Uterus (tissue), 4 donors: ENCODE data around the gene KRTAP4-7. TPM values are rescaled to one million over a fixed set of nuclear protein-coding genes. Genes with fewer than 3 reads are reported as not detected.
"Not testable (repeated sequence)": the region's sequence is repeated elsewhere in the genome, so short reads cannot be mapped to it uniquely, and the experiment has no call there.

Experiments
- DNase-seq, 2 donors: peaks; one replicate each; pipeline ENCODE4 v3.0.0-alpha.2; 2019 to 2020
- H3K27ac ChIP-seq, 2 donors: fragments of 200-600 bp; sonication (generic); 1 replicate in 1 of 2; 2 replicates in 1 of 2; pipeline ENCODE4 v1.5.1; 2016 to 2018
- H3K27me3 ChIP-seq, 2 donors: fragments of 200-600 bp; sonication (generic); one replicate each; pipeline ENCODE4 v1.5.1; 2018 to 2019; ENCODE audit warnings: control low read depth in 1 of 2
- H3K36me3 ChIP-seq, 2 donors: fragments of 200-600 bp; sonication (generic); one replicate each; pipeline ENCODE4 v1.5.1; 2019; ENCODE audit warnings: control low read depth in 1 of 2
- H3K4me1 ChIP-seq, 2 donors: fragments of 200-600 bp; sonication (generic); one replicate each; pipeline ENCODE4 v1.5.1; 2018 to 2019; ENCODE audit warnings: control low read depth in 1 of 2
- H3K4me3 ChIP-seq, 2 donors: fragments of 200-600 bp; sonication (generic); 1 replicate in 1 of 2; 2 replicates in 1 of 2; pipeline ENCODE4 v1.5.1; 2018 to 2019; ENCODE audit warnings: mild to moderate bottlenecking in 1 of 2
- H3K9me3 ChIP-seq, 2 donors: fragments of 200-600 bp; sonication (generic); one replicate each; pipeline ENCODE4 v1.5.1; 2019; ENCODE audit warnings: control low read depth in 1 of 2
- CTCF ChIP-seq, 4 experiments: fragments of 200-600 bp in 2 of 4; fragments of 450-650 bp in 2 of 4; sonication (generic) in 2 of 4; IDR thresholded peaks; one replicate each; pipeline ENCODE4 v1.5.1; 2016 to 2019; ENCODE audit warnings: antibody characterized with exemption in 4 of 4, mild to moderate bottlenecking in 2 of 4, moderate library complexity in 1 of 4
- POLR2A ChIP-seq, 2 donors: fragments of 450-650 bp; IDR thresholded peaks; one replicate each; pipeline ENCODE4 v1.6.1; 2016; ENCODE audit warnings: antibody characterized with exemption in 2 of 2, mild to moderate bottlenecking in 1 of 2, moderate library complexity in 1 of 2
- intact Hi-C: fragments of 100-400 bp; cut with DNase I; formaldehyde crosslinking; loops from one replicate; pipeline ENCODE4 v1.15.1; 2023; ENCODE audit warnings: low total_unique reads
- total RNA-seq, 4 donors: library from RNA; depleted of rRNA in 3 of 4; stranded (reverse); fragments of >200 nt in 3 of 4; gene quantifications; one replicate each; pipeline versions ENCODE4 v1.1.0 to v1.2.4, GENCODE V29; 2014 to 2023
- donor health status: DM: yes; HTN: yes; CAD: no.

KRTAP4-7 gene
- total RNA-seq, 4 donors from 2014 or later, result not detected

- H3K27ac ChIP-seq, result no peak overlapping the region
- intact Hi-C loops, result no loop called here
- DNase-seq, result no peak
- H3K9me3 ChIP-seq, result no peaks in the 10 kb centered on the region
- TF ChIP-seq POLR2A (IDR thresholded peaks at IDR 0.05), result no peak
- H3K4me1 ChIP-seq, result no peaks in the 10 kb centered on the region
- H3K4me3 ChIP-seq, result no peak overlapping the region
- no peaks in the 10 kb centered on the region for H3K36me3 ChIP-seq
- no peaks in the 10 kb centered on the region for H3K27me3 ChIP-seq
These were observed 12.1 kb downstream of the KRTAP4-7 start for GRCh38 chr17:41096055-41096454.

GRCh38 chr17:41098042-41098441 is 14.1 kb downstream of the KRTAP4-7 start, which contains the start of gene KRTAP4-8:
Gene KRTAP4-8, minus strand, starts transcription at chr17:41098142. Its CDS starts 58 bp downstream, at chr17:41098084.
- intact Hi-C loops, result no loop called here
- TF ChIP-seq CTCF (IDR thresholded peaks at IDR 0.05), result no peak
- TF ChIP-seq POLR2A (IDR thresholded peaks at IDR 0.05), result no peak
- no peak for DNase-seq
- Histone ChIP-seq H3K27ac (no peak within 1 kb of the TSS), H3K4me3 (no peak within 1 kb of the TSS), H3K4me1 (no peaks in the 10 kb centered on the region), H3K9me3 (no peaks in the 10 kb centered on the region), H3K27me3 (no peaks in the 10 kb centered on the region), H3K36me3 (no peaks in the 10 kb centered on the region)

GRCh38 chr17:41098481-41098880 is 14.5 kb downstream of the KRTAP4-7 start:
- H3K27ac ChIP-seq, result no peak overlapping the region
- no peaks in the 10 kb centered on the region for H3K27me3 ChIP-seq
- DNase-seq, result no peak
- intact Hi-C loops, result no loop called here
- H3K9me3 ChIP-seq, result no peaks in the 10 kb centered on the region
- no peaks in the 10 kb centered on the region for H3K36me3 ChIP-seq
- H3K4me3 ChIP-seq, result no peak overlapping the region
- H3K4me1 ChIP-seq, result no peaks in the 10 kb centered on the region
- TF ChIP-seq POLR2A (IDR thresholded peaks at IDR 0.05), result no peak
- no peak for TF ChIP-seq CTCF (IDR thresholded peaks at IDR 0.05)

- H3K4me3 ChIP-seq, intact Hi-C loops, H3K27ac ChIP-seq, H3K9me3 ChIP-seq, H3K4me1 ChIP-seq, H3K36me3 ChIP-seq, DNase-seq, H3K27me3 ChIP-seq: not testable (repeated sequence)
These were observed 15.9 kb downstream of the KRTAP4-7 start for GRCh38 chr17:41099682-41100480.

- no peak for DNase-seq
- intact Hi-C loops, result no loop called here
- no peaks in the 10 kb centered on the region for H3K27me3 ChIP-seq
- no peak for TF ChIP-seq POLR2A (IDR thresholded peaks at IDR 0.05)
- no peak within 1 kb of the TSS for H3K27ac ChIP-seq
- no peaks in the 10 kb centered on the region for H3K4me1 ChIP-seq
- H3K36me3 ChIP-seq, result no peaks in the 10 kb centered on the region
- no peaks in the 10 kb centered on the region for H3K9me3 ChIP-seq
- no peak within 1 kb of the TSS for H3K4me3 ChIP-seq
These were observed 17.8 kb downstream of the KRTAP4-7 start, which contains the start of gene KRTAP4-16 for GRCh38 chr17:41101586-41102259. Gene KRTAP4-16, minus strand, starts transcription at chr17:41102209. Its CDS starts 0 bp downstream, at chr17:41102209.

- TF ChIP-seq POLR2A (IDR thresholded peaks at IDR 0.05) (no peak), CTCF (IDR thresholded peaks at IDR 0.05) (no peak)
- Histone ChIP-seq H3K36me3 (no peaks in the 10 kb centered on the region), H3K4me1 (no peaks in the 10 kb centered on the region), H3K9me3 (no peaks in the 10 kb centered on the region), H3K27me3 (no peaks in the 10 kb centered on the region), H3K27ac (no peak overlapping the region), H3K4me3 (no peak overlapping the region)
- no peak for DNase-seq
- intact Hi-C loops, result no loop called here
These were observed 19.9 kb downstream of the KRTAP4-7 start for GRCh38 chr17:41103896-41104295.

- H3K36me3 ChIP-seq, intact Hi-C loops, H3K4me1 ChIP-seq, H3K4me3 ChIP-seq, H3K27ac ChIP-seq, H3K27me3 ChIP-seq, DNase-seq, H3K9me3 ChIP-seq: not testable (repeated sequence)
These were observed 20.6 kb downstream of the KRTAP4-7 start for GRCh38 chr17:41104386-41105038.

GRCh38 chr17:41105347-41105746 is 21.4 kb downstream of the KRTAP4-7 start, which contains the start of gene KRTAP4-9:
Gene KRTAP4-9, plus strand, starts transcription at chr17:41105389. Its CDS starts 0 bp downstream, at chr17:41105389.
- H3K36me3 ChIP-seq, H3K27ac ChIP-seq, H3K4me1 ChIP-seq, H3K27me3 ChIP-seq, intact Hi-C loops, H3K9me3 ChIP-seq, H3K4me3 ChIP-seq, DNase-seq: not testable (repeated sequence)
